HCT116 (cell line): ENCODE data around the gene TPT1.

Experiments used
- CTCF ChIP-seq, 3 experiments: fragments of 200-600 bp in 1 of 3; sonication (generic) in 1 of 3; IDR thresholded peaks in 2 of 3; conservative IDR thresholded peaks in 1 of 3; 2 replicates each; pipeline ENCODE4 v1.5.1; 2012 to 2017; ENCODE audit warnings: low read depth in 2 of 3, low read length in 2 of 3, antibody characterized with exemption in 1 of 3, borderline replicate concordance in 1 of 3, control low read depth in 1 of 3, mild to moderate bottlenecking in 1 of 3, mixed read lengths in 1 of 3, mixed run types in 1 of 3, moderate library complexity in 1 of 3; ENCODE audit not compliant: insufficient read depth in 1 of 3
- JUND ChIP-seq: IDR thresholded peaks from 2 replicates; pipeline ENCODE4 v1.6.1; 2012
- POLR2A ChIP-seq: IDR thresholded peaks from 2 replicates; pipeline ENCODE4 v1.7.0; 2011; ENCODE audit warnings: borderline replicate concordance; ENCODE audit not compliant: insufficient read depth, insufficient read length; ENCODE audit errors: extremely low read depth
- TCF7L2 ChIP-seq: IDR thresholded peaks from 2 replicates; pipeline ENCODE4 v1.7.0; 2011; ENCODE audit warnings: borderline replicate concordance, inconsistent platforms; ENCODE audit not compliant: insufficient read depth, insufficient read length; ENCODE audit errors: extremely low read depth

DNA sequence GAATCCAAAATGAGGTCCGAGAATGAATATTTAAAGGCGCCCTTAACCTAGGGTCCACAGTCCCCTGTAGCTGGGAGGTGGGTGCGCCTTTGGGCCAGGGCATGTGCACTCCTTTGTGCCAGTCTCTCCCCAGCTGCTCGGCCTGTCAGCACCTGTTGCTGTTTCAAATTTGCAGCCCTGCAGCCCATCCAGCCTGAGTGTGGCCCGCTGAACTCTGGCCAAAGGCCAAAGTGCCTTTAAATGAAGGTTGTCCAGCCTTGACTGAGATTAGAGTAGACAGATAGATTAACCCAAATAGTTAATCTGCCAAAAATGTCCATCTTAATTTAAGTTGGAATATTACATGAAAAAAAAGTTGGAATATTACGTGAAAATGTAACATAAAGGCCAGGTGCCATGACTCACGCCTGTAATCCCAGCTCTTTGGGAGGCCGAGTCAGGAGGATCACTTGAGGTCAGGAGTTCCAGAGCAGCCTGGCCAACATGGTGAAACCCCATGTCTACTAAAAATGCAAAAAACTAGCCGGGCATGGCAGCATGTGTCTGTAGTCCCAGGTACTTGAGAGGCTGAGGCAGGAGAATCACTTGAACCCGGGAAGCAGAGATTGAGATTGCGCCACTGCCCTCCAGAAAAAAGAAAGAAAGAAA lies 25.3 kb downstream of the TPT1 start:
- TF ChIP-seq POLR2A (no peak), TCF7L2 (no peak), JUND (no peak), CTCF (IDR thresholded peaks at IDR 0.05 in 2 of 3, conservative IDR thresholded peaks at IDR 0.05 in 1 of 3; ENCODE audit: borderline replicate concordance in 1 of 3, insufficient read depth in 1 of 3, low read depth in 2 of 3, low read length in 2 of 3) (no peak)
